ENCODE results near the gene CLSTN2.
A peak's percentile ranks its signal among the peaks of the same experiment; 100 is the strongest.

CLSTN2 gene

GRCh38 chr3:140225996-140226395 lies 291.0 kb downstream of the CLSTN2 start:
- no peak for DNase-seq (ENCODE audit: extremely low read depth, low read depth)
- no peak overlapping the region for H3K4me3 ChIP-seq (replicated peaks; ENCODE audit: low read depth, low read length)
- TF ChIP-seq CTCF (IDR thresholded peaks at IDR 0.05; ENCODE audit: low read depth, low read length, missing control alignments) = no peak

- no peak overlapping the region for H3K4me3 ChIP-seq (replicated peaks; ENCODE audit: low read depth, low read length)
- no peak for TF ChIP-seq CTCF (IDR thresholded peaks at IDR 0.05; ENCODE audit: low read depth, low read length, missing control alignments)
- no peak for DNase-seq (ENCODE audit: extremely low read depth, low read depth)
These were observed 298.7 kb downstream of the CLSTN2 start for GRCh38 chr3:140233702-140234101.

GRCh38 chr3:140234256-140234655 lies 299.3 kb downstream of the CLSTN2 start:
- H3K4me3 ChIP-seq (replicated peaks; ENCODE audit: low read depth, low read length) = no peak overlapping the region
- TF ChIP-seq CTCF (IDR thresholded peaks at IDR 0.05; ENCODE audit: low read depth, low read length, missing control alignments) = no peak
- DNase-seq (ENCODE audit: extremely low read depth, low read depth) = no peak

- no peak for DNase-seq (ENCODE audit: extremely low read depth, low read depth)
- H3K4me3 ChIP-seq (replicated peaks; ENCODE audit: low read depth, low read length) = no peak overlapping the region
These were observed 302.0 kb downstream of the CLSTN2 start for GRCh38 chr3:140236836-140237501.

GRCh38 chr3:140238646-140239314 lies 303.8 kb downstream of the CLSTN2 start:
- TF ChIP-seq CTCF (IDR thresholded peaks at IDR 0.05; ENCODE audit: low read depth, low read length, missing control alignments) = no peak
- DNase-seq (ENCODE audit: extremely low read depth, low read depth) = no peak
- no peak overlapping the region for H3K4me3 ChIP-seq (replicated peaks; ENCODE audit: low read depth, low read length)

More at GRCh38 chr3:140236836-140237501, 302.0 kb downstream of the CLSTN2 start:
- no peak for TF ChIP-seq CTCF (IDR thresholded peaks at IDR 0.05; ENCODE audit: low read depth, low read length, missing control alignments)

GRCh38 chr3:140242818-140243276 lies 307.9 kb downstream of the CLSTN2 start:
- DNase-seq (ENCODE audit: extremely low read depth, low read depth) = peak; percentile 4
- no peak for TF ChIP-seq CTCF (IDR thresholded peaks at IDR 0.05; ENCODE audit: low read depth, low read length, missing control alignments)
- no peak overlapping the region for H3K4me3 ChIP-seq (replicated peaks; ENCODE audit: low read depth, low read length)

All from HFF-Myc (cell line).